D341Med (cell line): Measurements from ENCODE around the gene RGS4.
A peak's percentile ranks its signal among the peaks of the same experiment; 100 is the strongest.

Experiments
- DNase-seq: peaks from one replicate; pipeline ENCODE4 v3.0.0; 2012; ENCODE audit warnings: low spot score

The RGS4 gene

GRCh38 chr1:163069142-163069541, at the start of gene RGS4:
RGS4 (plus strand) TSS chr1:163069361; CDS start chr1:163069485, 124 bp downstream.
- peak; percentile 64 for DNase-seq

GRCh38 chr1:163022129-163022528, 47.0 kb upstream of the RGS4 start:
- no peak for DNase-seq

GRCh38 chr1:163027610-163028009, 41.6 kb upstream of the RGS4 start:
- no peak for DNase-seq

GRCh38 chr1:163029901-163030300, 39.3 kb upstream of the RGS4 start:
- DNase-seq, result no peak

- DNase-seq, result no peak
Measured at GRCh38 chr1:163035446-163036249, 33.5 kb upstream of the RGS4 start.

GRCh38 chr1:163036671-163037070, 32.5 kb upstream of the RGS4 start:
- no peak for DNase-seq

DNA sequence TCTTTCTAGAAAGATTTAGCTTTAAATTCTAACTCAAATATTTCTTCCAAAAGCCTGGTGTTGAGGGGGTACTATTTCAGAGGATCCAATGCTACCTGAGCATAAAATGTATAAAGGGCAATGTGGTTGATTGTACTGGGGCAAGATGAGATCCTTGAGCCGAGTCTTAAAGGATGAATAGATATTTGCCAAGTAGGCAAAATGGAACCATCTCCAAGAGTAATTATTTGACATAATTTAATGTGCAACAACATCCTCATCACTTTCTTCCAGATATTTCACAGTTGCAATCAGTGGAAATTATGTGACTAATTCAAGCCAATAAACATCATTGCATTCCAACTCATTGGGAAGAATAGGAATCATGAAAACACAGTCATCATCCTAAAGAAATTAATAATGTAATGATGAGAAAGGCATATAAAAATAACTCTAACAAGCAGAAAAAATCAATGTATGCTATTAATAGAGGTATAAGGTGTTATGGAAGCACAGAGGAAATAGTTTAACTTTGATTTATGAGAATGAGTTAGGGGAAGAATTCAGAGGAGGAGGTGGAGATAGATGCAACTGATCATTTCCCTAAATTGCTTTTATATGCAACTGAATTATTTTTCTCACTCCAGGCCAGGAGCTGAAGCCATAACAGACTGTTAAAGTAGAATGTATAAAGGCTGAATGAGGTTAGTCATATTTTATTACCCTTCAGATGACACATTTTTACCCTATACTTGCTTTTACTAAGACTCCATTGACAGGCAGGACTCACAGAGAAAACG, 30.0 kb upstream of the RGS4 start:
- DNase-seq, result no peak

DNA sequence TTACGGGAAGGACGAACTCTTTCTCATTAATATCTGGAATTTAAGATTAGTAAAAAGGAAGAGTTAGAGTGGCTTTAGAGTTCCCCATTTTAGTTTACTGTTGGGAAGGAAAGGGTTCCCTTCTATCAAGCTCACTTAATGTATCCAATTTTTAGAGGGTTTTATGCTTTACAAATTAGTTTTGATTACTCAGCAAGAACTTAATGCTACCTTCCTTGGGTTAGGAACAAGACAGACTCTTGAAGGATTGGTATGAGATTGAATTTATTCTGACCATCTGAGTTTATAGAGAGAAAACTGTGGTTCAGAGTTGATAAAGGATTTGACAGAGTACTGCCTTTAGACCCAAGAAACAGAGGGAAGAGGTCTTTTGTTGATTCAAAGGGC, 29.5 kb upstream of the RGS4 start:
- DNase-seq, result no peak

GRCh38 chr1:163046071-163046470, 23.1 kb upstream of the RGS4 start:
- no peak for DNase-seq

DNA sequence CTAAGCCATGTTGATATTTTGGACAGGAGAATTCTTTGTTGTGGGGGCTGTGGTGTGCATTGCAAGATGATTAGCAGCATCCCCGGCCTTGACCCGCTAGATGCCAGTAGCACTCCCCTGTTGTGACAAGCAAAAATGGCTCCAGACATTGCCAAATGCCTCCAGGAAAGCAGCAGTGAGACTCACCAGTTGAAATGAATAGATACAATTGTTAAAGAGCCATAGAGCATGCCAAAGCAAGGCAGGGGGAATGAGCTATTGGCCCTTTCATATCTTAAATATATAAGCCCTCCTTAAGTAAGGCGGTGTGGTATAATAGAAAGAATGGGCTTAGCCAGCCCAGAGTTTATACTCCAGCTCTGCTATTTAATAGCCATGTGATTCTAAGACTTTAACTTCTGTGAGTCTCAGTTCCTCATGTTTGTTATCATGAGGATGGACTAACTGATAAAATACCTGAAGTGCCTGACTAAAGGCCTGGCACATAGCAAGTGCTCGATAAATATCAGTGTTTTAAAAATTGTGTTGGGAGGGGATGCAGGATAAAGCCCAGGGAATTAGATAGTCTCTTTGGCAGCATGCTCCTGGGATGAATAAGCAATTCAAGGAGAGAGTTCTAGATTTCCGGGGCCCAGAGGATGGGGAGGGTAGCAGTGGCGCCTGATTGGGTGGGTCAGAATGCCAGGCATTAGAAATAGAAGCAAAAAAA, 21.1 kb upstream of the RGS4 start:
- no peak for DNase-seq

- DNase-seq, result no peak
Measured at GRCh38 chr1:163048869-163049268, 20.3 kb upstream of the RGS4 start.

DNA sequence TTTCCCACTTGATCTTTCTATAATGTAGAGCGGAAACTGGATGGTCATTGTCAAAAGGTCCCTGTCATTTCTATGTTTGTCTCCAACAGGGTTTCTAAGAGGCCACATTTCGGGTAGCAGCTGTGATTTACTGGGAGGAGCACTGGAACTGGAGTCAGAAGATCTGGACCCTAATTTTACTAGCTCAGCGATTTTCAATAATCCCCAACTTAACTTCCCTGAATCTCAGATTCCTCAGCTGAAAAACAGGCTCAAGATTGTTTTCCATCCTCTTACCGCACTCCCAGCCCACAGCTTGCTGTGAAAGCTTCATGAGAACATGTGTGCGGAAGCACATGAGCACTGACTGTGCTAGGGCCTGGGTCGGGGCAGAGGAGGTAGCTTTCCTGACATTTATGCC, 19.9 kb upstream of the RGS4 start:
- DNase-seq, result no peak

GRCh38 chr1:163050496-163050895, 18.7 kb upstream of the RGS4 start:
- no peak for DNase-seq

DNA sequence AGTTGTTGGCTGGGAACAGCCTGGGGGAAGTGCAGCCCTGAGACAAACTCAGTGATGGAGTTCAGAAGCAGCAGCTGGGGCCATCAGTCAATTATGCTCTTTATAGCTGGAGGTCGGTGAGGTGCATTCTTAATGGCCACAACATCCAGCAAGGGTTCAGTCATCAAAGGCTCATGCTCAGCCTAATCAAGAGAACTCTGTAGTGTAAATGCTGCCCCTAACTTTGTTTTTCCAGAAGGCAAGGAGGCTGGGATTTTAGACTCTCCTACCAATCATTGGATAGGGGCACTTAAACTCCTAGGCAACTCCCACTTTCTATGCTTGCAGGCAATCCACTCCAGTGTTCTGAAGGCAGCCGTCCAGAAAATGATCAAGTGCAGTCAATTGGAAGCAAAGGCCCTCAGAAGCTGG, 15.0 kb upstream of the RGS4 start:
- no peak for DNase-seq

- no peak for DNase-seq
Measured at GRCh38 chr1:163055005-163055404, 14.2 kb upstream of the RGS4 start.

DNA sequence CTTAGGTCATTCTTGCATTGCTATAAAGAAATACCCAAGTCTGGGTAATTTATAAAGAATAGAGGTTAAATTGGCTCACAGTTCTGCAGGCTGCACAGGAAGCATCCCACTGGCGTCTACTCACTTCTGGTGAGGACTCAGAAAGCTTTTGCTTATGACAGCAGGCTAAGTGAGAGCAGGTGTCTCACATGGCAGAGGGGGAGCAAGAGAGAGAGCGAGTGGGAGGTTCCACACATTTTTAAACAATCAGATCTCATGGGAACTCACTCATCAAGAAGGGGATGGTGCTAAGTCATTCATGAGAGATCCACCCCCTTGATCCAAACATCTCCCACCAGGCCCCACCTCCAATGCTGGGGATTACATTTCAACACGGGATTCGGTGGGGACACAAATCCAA, 13.6 kb upstream of the RGS4 start:
- DNase-seq, result no peak

DNA sequence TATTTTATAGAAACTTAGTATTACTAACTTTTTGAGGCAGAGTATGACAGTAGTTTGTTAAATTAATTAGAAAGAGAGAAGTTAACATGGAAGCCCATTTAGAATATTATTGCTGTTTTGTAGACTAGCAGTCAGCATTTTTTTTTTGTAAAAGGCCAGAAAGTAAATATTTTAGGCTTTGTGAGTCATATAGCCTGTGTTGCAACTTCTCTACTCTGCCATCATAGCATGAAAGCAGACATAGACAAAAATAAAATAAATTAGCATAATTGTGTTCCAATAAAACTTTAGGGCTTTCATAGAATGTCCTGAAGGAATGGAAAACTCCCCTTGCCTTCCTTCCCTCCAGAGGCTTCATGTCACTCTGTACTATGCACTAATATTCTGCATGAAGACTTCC, 12.3 kb upstream of the RGS4 start:
- no peak for DNase-seq

DNA sequence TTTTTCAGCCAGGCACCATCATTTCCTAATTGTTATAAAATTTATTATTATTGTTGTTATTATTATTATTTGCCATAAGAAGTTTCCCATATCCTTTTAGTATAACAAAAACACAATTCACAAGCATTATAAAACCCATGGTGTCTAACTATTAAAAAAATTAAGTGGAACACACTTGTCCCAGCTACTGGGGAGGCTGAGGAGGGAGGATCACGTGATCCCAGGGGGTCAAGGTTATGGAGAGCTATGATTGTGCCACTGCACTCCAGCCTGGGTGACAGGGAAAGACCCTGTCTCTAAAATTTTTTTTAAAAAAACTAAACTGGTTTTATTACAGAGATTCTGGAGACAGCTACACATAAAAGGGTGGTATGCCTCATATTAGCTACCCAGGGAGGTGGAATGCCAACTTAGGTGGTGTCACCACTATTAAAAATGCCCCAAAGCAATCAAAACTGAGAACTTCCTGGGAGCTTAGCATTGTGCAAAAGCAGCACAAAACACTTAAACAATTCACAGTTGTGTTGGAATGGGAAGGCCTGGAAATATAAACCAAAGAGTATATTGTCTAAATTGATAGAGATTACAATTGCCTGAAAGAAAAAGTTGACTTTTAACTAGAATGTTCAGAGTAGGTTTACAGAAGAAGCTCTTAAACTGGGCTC, 8.7 kb upstream of the RGS4 start:
- no peak for DNase-seq

- DNase-seq, result no peak
Measured at GRCh38 chr1:163063143-163063542, 6.0 kb upstream of the RGS4 start.

DNA sequence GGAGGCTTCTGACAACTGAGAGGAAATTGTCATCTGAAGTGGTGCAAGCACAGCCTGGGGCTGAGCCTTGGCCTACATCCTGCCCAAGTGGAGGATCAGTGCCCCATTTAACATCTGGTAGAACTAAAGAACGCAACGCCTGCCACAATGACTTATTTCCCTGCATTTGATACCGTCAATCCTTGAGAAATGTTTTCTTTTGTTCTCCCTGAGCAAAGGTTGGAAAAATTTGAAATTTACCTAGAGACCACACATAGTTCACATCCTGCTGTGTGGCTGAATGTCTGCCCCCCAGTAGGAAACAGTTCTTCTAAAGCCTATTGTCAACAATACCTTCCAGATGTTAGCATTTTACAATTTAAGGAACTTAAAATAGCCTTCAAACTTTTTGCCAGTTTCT, 5.6 kb upstream of the RGS4 start:
- no peak for DNase-seq

GRCh38 chr1:163066168-163066567, 3.0 kb upstream of the RGS4 start:
- no peak for DNase-seq

- DNase-seq, result no peak
Measured at GRCh38 chr1:163066686-163067085, 2.5 kb upstream of the RGS4 start.
